HuH-7.5 (cell line): ENCODE measurements around the gene ANP32B.
A peak's percentile ranks its signal among the peaks of the same experiment; 100 is the strongest.
"Not testable (repeated sequence)": the region's sequence is repeated elsewhere in the genome, so short reads cannot be mapped to it uniquely, and the experiment has no call there.

ENCODE experiments used
- DNase-seq: peaks from one replicate; pipeline ENCODE4 v3.0.0; 2011; ENCODE audit warnings: low spot score

The ANP32B gene

GRCh38 chr9:97963232-97963631 lies 19.9 kb upstream of the ANP32B start:
- no peak for DNase-seq

GRCh38 chr9:97964901-97965300 lies 18.2 kb upstream of the ANP32B start:
- DNase-seq, result no peak

GRCh38 chr9:97966493-97966892 lies 16.6 kb upstream of the ANP32B start:
- DNase-seq, result no peak

- DNase-seq, result no peak
Measured at GRCh38 chr9:97969014-97969413, 14.1 kb upstream of the ANP32B start.

GRCh38 chr9:97970165-97970564 lies 13.0 kb upstream of the ANP32B start:
- no peak for DNase-seq

GRCh38 chr9:97972753-97973152 lies 10.4 kb upstream of the ANP32B start:
- DNase-seq, result no peak

- no peak for DNase-seq
Measured at GRCh38 chr9:97975376-97975775, 7.8 kb upstream of the ANP32B start.

- not testable (repeated sequence) for DNase-seq
Measured at GRCh38 chr9:97976633-97977032, 6.5 kb upstream of the ANP32B start.

GRCh38 chr9:97978371-97979130 lies 4.6 kb upstream of the ANP32B start:
- DNase-seq, result no peak

GRCh38 chr9:97979788-97980478 lies 3.2 kb upstream of the ANP32B start:
- DNase-seq, result no peak

- no peak for DNase-seq
Measured at GRCh38 chr9:97980479-97980803, 2.7 kb upstream of the ANP32B start.

GRCh38 chr9:97980918-97981845 lies 2.0 kb upstream of the ANP32B start:
- no peak for DNase-seq

- DNase-seq, result peak; percentile 20
Measured at GRCh38 chr9:97981846-97982682, 1.1 kb upstream of the ANP32B start.

- DNase-seq, result peak; percentile 61
Measured at GRCh38 chr9:97983589-97984187, 547 bp downstream of the ANP32B start.

- DNase-seq, result peak; percentile 80
Measured at GRCh38 chr9:97984188-97985057, 1.3 kb downstream of the ANP32B start.

- DNase-seq, result peak; percentile 55
Measured at GRCh38 chr9:97985058-97985861, 2.1 kb downstream of the ANP32B start.

- no peak for DNase-seq
Measured at GRCh38 chr9:97987487-97987886, 4.3 kb downstream of the ANP32B start.

GRCh38 chr9:97990259-97990658 lies 7.1 kb downstream of the ANP32B start:
- DNase-seq, result no peak

- no peak for DNase-seq
Measured at GRCh38 chr9:97991818-97992217, 8.7 kb downstream of the ANP32B start.
